Rectal smooth muscle tissue (tissue), 1 donor: ENCODE data around the gene MEF2A.

ENCODE experiments used
- H3K27ac ChIP-seq: one replicate; pipeline ENCODE4 v1.7.0; 2013; ENCODE audit warnings: low read depth, low read length, inconsistent platforms
- H3K27me3 ChIP-seq: one replicate; pipeline ENCODE4 v1.7.0; 2013; ENCODE audit warnings: low read length; ENCODE audit not compliant: control insufficient read depth, insufficient read depth
- H3K36me3 ChIP-seq: one replicate; pipeline ENCODE4 v1.7.0; 2013; ENCODE audit warnings: low read length; ENCODE audit not compliant: control insufficient read depth, insufficient read depth
- H3K4me1 ChIP-seq: one replicate; pipeline ENCODE4 v1.7.0; 2013; ENCODE audit warnings: low read length; ENCODE audit not compliant: control insufficient read depth, insufficient read depth
- H3K4me3 ChIP-seq: one replicate; pipeline ENCODE4 v1.7.0; 2013; ENCODE audit warnings: low read length
- H3K9ac ChIP-seq: one replicate; pipeline ENCODE4 v1.7.0; 2013; ENCODE audit warnings: low read length

The MEF2A gene

GRCh38 chr15:99752556-99752955 lies 186.8 kb downstream of the MEF2A start:
- H3K4me3 ChIP-seq: no peak overlapping the region
- no peaks in the 10 kb centered on the region for H3K36me3 ChIP-seq
- H3K27ac ChIP-seq: no peak overlapping the region
- H3K9ac ChIP-seq: no peak overlapping the region
- H3K27me3 ChIP-seq: no peaks in the 10 kb centered on the region
- no peaks in the 10 kb centered on the region for H3K4me1 ChIP-seq

- H3K36me3 ChIP-seq: no peaks in the 10 kb centered on the region
- no peak overlapping the region for H3K4me3 ChIP-seq
- H3K27me3 ChIP-seq: no peaks in the 10 kb centered on the region
- no peak overlapping the region for H3K9ac ChIP-seq
- no peak overlapping the region for H3K27ac ChIP-seq
- no peaks in the 10 kb centered on the region for H3K4me1 ChIP-seq
Observed at GRCh38 chr15:99753066-99753465, 187.3 kb downstream of the MEF2A start.

- Histone ChIP-seq H3K4me3 (no peak overlapping the region), H3K36me3 (no peaks in the 10 kb centered on the region), H3K4me1 (no peaks in the 10 kb centered on the region), H3K9ac (no peak overlapping the region), H3K27ac (no peak overlapping the region), H3K27me3 (no peaks in the 10 kb centered on the region)
Observed at GRCh38 chr15:99755692-99756409, 190.1 kb downstream of the MEF2A start.

- Histone ChIP-seq H3K4me1 (no peaks in the 10 kb centered on the region), H3K27ac (no peak overlapping the region), H3K27me3 (no peaks in the 10 kb centered on the region), H3K36me3 (no peaks in the 10 kb centered on the region), H3K9ac (no peak overlapping the region), H3K4me3 (no peak overlapping the region)
Observed at GRCh38 chr15:99762288-99762687, 196.5 kb downstream of the MEF2A start.

GRCh38 chr15:99763827-99764226 lies 198.0 kb downstream of the MEF2A start:
- Histone ChIP-seq H3K27me3 (no peaks in the 10 kb centered on the region), H3K4me1 (no peaks in the 10 kb centered on the region), H3K27ac (no peak overlapping the region), H3K36me3 (no peaks in the 10 kb centered on the region), H3K9ac (no peak overlapping the region), H3K4me3 (no peak overlapping the region)

- no peak overlapping the region for H3K9ac ChIP-seq
- H3K4me3 ChIP-seq: no peak overlapping the region
- H3K27ac ChIP-seq: no peak overlapping the region
- H3K27me3 ChIP-seq: no peaks in the 10 kb centered on the region
- H3K36me3 ChIP-seq: no peaks in the 10 kb centered on the region
- H3K4me1 ChIP-seq: no peaks in the 10 kb centered on the region
Observed at GRCh38 chr15:99764522-99764921, 198.7 kb downstream of the MEF2A start.
